Activated CD8-positive, alpha-beta memory T cell treated with anti-CD3 and anti-CD28 coated beads, Interleukin-2, amount 50 U/mL, for 1 hour (primary cell): ENCODE data around the gene GUK1.

Source experiments
- DNase-seq: peaks from one replicate; pipeline ENCODE4 v3.0.0-alpha.2; 2020; ENCODE audit errors: extremely low read depth

Gene GUK1

DNA sequence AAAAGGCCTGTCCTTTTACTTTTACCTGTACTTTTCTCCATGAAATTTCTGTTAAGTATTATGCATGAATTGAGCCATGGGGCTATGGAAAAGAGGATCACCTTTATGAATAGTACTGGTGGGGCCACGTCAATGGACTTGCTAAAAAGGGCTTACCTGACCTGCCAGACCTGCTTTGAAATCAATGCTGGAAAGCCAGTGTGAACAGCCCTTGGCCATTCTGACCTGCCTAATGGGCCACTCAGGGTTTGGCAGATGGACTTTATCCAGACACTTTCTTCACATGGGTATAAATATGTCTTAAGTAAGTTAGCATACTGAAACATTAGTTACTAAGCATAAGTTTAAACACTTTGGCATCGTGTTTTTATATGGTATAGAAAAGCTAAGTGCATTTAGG is 8.3 kb upstream of the GUK1 start:
- no peak for DNase-seq

DNA sequence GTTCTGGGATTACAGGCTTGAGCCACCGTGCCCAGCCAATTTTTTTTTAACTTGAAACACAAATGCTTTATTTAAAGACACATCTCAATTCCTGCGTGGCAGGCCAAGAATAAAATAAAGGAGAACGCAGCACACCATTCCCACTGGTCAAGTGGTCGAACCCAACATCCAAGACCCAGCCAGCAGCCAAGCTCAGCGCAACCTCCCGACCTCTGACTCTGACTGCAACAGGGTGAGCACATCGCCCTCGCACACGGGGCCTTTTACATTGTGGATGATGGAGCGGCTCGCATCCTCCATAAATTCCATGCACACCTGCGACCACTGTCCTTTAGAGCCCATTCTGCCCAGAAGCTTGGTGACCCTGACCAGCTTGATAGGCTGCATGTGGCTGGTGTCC is 5.5 kb upstream of the GUK1 start:
- no peak for DNase-seq

DNA sequence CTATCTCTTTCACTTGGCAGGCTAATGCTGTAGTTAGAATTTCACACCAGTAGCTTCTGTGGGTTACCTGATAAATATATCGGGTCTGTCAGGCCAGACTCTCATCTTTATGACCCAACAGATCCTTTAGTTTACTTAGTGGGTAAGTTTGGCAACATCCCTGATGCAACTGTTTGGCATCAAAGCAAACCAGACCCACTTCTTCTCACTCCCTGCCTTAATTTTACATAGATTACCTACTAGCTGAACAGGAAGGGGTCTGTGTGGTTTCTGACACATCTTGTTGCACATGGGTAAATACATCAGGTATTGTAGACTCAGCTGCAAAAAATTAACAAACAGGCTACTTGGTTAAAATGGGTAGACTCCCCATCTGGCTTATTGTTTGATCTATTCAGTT is 3.2 kb upstream of the GUK1 start:
- DNase-seq: no peak

DNA sequence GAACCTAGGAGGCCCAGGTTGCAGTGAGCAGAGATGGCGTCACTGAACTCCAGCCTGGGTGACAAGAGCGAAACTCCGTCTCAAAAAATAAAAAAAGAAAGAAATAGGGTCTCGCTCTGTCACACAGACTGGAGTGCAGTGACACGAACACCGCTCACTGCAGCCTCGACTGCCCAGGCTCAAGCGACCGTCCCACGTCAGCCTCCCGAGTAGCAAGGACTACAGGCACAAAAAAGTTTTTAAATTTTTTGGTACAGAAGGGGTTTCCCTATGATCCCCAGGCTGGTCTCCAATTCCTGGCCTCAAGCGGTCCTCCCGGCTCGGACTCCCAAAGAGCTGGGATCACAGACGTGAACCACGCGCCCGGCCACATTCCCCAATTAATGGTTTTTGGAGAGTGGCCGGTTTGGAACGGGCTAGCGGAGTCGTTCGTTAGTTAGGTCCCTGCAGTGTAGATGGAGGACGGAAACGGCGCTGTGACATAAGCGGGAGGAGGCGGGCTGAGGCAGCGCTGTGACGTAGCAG is 611 bp upstream of the GUK1 start:
- DNase-seq: no peak

DNA sequence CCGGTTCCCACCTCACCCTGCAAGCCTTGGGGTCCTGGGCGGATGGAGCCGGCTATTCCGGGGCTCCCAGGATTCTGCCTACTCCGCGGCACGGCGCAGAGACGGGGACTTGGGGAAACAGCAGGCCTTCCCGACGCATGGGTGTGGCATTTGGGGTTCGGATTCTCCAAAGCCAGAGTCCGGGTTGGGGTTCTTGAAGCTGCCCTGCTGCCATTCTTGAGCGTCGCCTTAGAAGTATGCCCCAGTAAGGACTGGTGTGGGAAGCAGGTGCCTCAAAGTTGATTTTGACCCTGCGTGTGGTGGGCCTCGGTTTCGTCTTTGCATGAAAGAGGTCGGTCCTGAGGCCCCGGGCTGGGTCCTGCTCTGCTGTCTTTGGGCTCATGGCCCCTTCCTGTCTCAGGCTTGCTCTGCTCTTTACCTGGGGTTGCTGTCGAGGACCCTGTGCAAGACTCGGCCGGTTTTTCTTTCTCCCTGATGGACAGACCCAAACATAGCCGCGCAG is 696 bp downstream of the GUK1 start:
- DNase-seq: no peak

DNA sequence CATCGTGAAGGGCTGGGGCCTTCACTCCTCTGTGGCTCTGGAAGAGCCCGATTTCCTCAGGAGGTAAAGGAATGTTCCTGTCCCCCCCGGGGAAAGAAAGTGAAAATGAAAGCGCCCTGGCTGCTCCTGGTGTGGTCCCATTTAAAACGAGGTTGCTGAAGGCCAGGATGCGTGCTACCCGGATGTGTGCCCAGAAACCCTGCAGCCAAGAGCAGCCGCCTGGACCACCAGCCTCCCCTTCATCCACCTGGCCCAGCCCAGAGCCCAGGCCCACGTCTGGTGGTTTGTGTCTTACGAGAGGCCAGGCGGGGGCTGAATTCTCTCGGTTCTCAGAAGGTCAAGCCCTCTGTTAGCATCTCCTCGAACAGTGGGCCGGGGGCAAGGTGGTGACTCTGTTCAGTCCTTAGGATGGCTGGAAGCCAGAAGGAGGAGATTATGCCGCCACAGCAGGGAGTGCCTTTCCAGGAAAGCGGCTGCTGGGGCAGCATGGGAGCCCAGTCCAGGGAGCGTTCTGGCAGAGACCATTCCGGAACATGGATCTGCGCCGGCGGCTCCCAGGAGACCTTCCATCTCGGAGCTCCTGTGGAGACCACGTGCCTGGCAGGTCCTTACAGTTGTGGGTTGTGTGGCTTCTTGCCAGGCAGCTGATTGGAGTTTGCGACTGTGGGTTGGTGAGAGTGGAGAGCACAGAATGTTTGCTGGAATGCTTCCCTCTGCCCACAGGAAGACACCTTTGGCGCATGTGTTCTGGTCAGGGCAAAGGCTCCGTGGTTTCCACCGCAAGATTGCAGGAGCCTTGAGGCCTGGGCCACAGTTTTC is 1.4 kb downstream of the GUK1 start:
- no peak for DNase-seq

DNA sequence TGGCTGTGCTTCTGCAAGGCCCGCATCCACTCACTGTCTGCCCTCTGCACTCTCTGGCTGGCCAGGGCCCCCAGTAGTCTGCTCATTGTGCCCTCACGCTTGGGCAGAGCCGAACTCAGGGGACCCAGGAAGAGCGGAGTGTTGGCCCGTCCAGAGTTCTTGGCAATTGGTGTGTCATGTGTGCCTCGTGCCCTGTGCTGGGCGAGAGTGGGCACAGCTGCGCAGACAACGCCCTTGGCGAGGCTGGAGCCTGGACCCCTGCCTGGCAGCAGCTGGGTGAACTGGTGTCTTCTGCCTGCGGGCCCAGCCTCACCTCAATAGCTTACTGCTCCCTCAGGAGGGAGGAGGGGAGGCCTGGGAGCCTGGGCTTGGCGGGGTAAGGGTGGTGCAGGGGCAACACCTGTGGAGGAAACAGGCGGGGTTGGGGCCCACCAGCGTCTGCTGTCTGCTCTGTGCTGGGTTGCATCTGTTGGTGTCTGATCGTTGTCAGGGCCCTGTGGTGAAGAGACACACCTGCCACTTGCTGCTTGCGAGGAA is 2.1 kb downstream of the GUK1 start:
- no peak for DNase-seq

DNA sequence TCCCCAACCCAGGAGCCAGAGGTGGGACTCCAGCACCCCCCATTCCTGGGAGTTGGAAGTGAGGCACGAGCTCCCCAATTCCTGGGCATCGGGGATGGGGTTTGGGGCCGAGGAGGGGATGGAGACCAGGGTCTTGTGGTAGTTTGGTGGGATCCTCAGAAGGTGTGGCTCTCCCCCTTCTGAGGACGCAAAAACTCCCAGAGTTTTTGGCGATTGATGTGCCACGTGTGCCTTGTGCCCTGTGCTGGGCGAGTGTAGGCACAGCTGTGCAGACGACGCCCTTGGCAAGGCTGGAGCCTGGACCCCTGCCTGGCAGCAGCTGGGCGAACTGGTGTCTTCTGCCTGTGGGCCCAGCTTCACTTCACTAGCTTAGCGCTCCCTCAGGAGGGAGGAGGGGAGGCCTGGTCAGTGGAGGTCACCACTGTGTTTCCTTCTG is 2.6 kb downstream of the GUK1 start:
- no peak for DNase-seq

DNA sequence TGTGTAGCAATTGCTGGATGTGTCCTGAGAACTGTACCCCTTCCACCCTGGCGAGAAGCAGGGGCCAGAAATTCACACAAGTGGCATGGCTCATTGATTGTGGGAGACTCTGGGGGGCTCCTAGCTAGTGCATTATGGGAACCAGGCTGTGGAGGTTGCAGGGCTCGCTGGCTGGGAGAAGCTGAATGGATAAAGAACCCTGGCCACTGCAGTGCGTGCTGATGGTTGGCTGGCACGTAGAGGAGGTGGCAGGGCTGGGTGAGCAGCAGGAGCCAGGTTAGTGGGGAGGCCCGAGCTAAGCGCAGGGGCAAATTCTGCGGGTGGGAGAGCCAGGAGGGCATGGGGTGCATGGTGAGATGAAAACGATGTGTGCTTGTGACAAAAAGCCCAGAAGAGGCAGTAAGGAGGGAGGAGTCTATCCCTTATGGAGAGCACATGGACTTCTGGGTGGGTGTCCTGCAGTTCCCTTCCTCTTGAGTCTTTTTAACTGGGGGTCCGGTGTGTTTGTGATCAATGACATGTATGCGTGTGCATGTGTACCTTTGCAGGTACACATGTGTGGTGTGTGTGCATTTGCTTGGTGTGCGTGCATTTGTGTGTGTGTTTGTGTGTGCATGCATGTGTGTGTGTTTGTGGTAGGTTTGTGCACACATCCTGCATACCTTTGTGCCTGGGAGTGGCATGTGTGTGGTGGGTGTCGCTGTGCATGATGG is 3.6 kb downstream of the GUK1 start:
- DNase-seq: no peak

DNA sequence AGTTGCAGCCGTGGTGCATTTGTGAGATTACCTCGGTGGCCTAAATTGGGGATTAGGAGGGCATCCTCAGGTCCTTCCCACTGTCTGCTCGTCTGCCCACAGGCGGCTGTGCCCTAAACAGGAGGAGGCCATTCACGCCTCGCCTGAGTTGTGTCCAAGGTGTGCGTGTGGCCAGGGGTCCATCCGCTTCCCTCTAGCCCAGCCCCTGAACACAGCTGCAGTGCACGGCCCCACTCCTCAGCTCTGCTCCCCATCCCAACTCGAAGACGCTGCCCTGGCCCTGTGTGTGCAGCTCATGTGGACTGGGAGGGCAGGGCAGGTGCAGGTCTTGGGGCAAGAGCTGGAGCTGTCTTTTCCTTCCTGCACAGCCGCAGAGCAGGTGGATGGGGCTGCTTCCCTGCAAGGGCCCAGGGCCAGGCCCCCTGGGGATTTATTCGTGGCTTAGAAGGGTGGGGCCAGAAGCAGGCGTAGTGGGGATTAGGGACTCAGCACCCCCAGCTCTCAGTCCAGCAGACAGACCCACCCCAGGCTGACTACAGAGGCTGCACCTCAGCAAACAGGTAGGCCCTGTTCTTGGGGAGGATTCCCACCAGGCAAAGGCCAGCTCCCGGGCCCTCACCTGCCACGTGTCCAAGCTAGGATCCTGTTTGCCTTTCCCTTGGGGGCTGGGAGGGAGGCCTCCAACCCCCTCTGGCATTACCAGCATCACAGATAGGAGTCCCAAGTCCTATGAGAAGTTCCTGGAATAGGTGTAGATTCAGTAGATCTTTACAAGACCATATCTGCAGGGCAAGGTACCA is 4.3 kb downstream of the GUK1 start:
- DNase-seq: no peak

DNA sequence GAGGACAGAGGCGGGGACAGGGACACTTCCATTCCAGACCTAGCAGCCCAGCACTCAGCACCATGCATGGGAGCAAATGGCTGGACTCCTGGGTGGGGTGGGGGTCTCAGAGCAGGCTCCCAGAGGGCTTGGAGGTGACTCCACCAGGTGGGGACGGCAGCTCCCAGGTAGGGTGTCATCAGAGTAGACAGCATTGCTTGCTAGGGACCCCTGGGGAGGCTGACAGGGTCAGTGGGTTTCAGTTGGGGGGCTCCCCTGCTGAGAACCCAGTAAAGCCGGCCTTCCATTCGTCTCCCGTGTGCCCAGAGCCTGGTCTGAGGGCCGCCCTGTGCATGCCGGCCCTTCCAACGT is 4.9 kb downstream of the GUK1 start:
- no peak for DNase-seq

DNA sequence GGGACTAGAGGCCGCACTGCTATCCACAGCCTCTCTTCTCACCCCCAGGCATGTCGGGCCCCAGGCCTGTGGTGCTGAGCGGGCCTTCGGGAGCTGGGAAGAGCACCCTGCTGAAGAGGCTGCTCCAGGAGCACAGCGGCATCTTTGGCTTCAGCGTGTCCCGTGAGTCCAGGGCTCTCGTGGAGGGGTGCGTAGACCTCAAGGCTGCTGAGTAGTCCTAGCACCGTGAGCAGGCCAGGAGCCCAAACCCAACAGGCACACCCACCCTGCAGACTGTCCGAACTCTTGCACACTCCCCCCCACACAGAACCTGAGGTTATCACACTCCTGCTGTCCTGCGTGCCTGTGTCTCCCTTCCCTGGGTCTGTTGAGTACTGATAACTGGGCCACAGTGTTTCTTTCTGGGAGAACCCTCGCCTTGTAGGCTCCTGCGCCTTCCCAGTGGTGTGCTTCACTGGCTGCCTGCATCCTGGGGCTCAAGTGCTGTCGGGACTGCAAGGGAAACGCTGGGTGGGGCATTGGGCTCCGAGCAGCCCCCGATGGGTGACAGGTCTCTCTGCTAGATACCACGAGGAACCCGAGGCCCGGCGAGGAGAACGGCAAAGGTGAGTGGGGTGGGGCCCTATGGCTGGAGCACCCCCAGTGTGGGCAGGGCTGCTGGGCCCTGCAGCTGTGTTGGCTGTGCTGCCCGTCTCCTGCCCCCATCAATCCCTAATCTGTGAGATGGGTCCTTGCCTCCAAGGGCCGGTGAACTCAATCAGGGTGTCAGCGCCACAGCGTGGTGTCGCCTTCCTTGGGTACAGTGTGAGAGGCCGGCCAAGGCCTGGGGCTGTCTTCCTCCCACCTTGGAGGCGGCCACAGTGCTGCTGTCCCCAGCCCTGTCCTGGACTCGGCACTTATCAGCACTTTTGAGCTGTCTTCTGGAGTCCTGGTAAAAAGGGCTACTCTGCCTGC is 5.7 kb downstream of the GUK1 start:
- DNase-seq: no peak

DNA sequence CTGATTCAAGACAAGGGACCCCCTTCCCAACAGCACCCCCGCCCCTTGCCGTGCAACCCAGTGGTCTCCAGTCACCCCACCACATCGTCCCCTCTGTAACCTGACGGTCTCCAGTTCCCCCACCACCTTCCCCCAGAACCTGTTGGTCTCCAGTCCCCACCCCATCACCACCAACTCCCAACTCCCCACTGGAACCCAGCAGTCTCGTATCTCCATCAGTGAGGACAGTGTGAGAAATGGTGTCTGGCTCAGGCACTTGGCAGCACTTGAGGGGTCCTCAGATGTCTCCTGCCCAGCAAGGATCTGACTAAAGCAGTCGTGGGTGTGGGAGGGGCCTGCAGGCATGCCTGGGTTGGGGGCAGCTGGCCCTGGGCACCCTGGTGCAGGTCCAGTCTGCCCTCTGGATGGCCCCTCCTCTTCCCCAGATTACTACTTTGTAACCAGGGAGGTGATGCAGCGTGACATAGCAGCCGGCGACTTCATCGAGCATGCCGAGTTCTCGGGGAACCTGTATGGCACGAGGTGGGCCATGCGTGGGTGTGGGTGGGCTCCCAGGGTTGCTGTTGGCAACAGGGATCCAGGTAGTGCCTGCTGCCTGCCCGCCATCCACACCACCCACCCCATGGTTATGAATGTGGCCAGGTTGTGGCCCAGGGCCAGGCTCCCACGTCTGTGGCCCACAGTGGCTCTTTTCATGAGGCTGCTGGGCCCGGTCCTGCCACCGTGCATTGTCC is 6.5 kb downstream of the GUK1 start:
- no peak for DNase-seq

DNA sequence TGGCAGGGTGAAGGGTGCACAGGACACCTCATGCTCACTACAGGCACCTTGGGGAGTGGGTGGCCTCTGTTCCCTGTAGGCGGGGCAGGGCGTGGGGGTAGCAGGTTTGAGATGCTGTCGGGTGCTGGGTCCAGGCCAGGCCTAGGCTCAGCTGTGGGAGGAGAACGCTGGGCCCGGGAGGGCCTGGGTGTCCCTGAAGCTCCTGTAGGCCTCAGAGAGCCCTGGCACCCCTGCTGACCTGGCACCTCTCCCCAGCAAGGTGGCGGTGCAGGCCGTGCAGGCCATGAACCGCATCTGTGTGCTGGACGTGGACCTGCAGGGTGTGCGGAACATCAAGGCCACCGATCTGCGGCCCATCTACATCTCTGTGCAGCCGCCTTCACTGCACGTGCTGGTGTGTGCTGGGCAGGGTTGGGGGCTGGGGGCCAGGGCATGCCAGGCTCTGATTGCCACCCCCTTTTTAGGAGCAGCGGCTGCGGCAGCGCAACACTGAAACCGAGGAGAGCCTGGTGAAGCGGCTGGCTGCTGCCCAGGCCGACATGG is 7.1 kb downstream of the GUK1 start:
- DNase-seq: no peak

DNA sequence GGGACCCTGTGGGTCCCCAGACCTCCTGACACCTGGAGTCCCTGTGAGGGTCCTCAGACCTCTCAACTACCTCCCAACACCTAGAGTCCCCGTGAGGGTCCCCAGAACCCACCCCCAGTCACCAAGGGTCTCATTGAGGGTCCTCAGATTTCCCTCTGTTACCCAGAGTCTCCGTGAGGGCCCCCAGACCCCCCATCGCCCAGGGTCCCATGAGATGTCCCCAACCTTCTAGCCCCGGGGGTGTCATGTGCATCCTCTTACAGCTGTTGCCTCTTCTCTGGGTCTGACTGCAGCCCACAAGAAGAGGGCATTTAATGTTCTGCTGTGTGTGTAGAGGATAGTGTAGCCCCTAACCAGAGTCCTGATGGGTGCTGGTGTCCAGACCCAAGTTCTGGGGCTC is 7.7 kb downstream of the GUK1 start:
- no peak for DNase-seq

DNA sequence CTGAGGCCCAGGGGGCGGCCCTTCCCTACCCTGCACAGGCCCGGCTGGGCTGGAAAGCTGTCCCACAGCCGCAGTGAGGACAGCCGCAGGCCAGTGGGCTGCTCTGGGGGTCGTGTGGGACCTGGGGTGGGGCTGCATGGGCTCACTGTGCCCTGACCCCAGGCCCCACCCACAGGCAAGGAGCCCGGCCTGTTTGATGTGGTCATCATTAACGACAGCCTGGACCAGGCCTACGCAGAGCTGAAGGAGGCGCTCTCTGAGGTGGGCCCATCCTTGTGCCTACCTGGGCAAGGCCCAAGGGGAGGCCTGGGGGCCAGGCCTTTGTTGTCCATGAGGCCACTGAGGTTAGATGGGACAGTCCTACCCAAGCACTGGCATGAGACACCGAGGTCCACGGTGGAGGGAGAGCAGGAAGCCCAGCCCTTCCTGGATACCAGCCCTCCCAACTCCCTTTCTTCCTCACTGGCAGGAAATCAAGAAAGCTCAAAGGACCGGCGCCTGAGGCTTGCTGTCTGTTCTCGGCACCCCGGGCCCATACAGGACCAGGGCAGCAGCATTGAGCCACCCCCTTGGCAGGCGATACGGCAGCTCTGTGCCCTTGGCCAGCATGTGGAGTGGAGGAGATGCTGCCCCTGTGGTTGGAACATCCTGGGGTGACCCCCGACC is 8.2 kb downstream of the GUK1 start:
- no peak for DNase-seq

DNA sequence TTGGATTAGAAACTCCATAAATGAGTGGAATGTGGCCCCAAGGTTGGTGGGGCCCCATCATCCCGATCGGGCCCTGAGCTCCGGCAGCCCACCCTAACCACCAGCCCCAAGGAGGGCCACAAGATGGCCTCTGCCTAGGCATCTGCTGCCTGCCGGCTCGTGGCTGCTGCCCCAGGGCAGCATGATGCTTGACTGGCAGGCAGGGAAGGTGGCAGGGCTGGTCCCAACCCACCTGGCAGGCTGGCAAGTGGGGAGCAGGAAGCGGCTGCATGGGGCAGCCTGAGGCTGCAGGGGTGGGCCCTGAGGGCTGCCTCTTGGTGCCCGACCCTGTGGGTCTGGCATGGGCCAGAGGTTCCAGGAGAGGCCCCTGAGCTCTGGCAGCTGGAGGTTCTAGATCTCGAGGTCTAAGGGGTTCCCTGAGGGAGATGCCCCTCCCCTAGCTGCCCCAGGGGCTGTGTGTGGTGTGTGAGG is 8.9 kb downstream of the GUK1 start:
- DNase-seq: no peak

DNA sequence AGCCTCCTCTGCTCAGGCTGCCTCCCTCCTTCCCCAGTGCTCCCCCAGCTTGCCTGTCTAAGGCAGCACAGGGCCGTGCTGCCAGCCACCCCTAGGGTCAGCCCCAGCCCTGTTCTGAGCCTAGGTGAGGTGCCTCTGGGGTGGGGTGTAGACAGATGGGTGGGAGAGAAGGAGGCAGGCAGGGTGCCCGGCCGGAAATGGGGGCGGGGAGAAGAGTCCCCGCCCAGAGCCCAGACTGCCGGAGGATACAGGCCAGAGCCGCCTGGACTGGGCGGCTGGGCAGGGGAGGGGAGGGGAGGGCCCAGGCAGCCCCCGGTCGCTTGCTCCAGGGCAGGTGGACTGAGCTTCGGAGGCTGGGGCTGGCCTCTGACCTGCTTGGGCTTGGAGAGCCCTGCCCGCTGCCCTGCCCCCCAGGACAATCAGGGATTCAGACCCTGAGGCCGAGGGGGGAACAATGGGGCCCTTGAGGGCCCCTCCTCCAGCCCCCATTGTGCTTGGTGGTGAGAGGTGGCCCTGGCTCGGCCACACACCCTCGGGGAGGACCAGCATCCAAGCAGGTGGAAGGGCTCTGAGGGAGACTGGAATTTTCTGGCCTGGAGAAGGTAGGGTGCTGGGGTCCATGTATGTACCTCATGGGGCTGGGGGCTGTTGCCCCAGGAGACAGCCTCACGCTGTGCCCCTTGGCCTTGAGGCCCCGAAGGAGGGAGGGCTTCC is 9.5 kb downstream of the GUK1 start, which contains the start of gene GJC2:
GJC2 (plus strand) TSS at position 525 of the 714 bp plus-strand sequence. CDS start 7,829 bp downstream, outside the sequence.
- DNase-seq: no peak
